H9 (cell line): ENCODE measurements around the gene AMTN. TPM values are rescaled to one million over a fixed set of nuclear protein-coding genes. Genes with fewer than 3 reads are reported as not detected.

ENCODE experiments used
- DNase-seq: peaks from one replicate; pipeline ENCODE4 v3.0.0-alpha.2; 2017
- H2AFZ ChIP-seq: one replicate; pipeline ENCODE4 v1.6.1; 2013; ENCODE audit warnings: mild to moderate bottlenecking, low read length, control low read depth, moderate library complexity
- H2AK5ac ChIP-seq: 2 replicates; pipeline ENCODE4 v1.6.1; 2013; ENCODE audit warnings: low read length, control low read depth, mixed read lengths; ENCODE audit not compliant: insufficient read length
- H2BK120ac ChIP-seq: one replicate; pipeline ENCODE4 v1.6.1; 2013; ENCODE audit warnings: low read depth, mild to moderate bottlenecking, low read length, control low read depth, inconsistent platforms; ENCODE audit not compliant: poor library complexity, severe bottlenecking
- H2BK12ac ChIP-seq: 2 replicates; pipeline ENCODE4 v1.6.1; 2013; ENCODE audit warnings: low read length, control low read depth, mixed read lengths, low read depth; ENCODE audit not compliant: insufficient read length
- H2BK15ac ChIP-seq: 2 replicates; pipeline ENCODE4 v1.6.1; 2013; ENCODE audit warnings: low read depth, low read length, control low read depth
- H2BK20ac ChIP-seq: one replicate; pipeline ENCODE4 v1.6.1; 2013; ENCODE audit warnings: low read depth, mild to moderate bottlenecking, low read length, control low read depth, inconsistent platforms; ENCODE audit not compliant: poor library complexity, severe bottlenecking
- H2BK5ac ChIP-seq: 2 replicates; pipeline ENCODE4 v1.6.1; 2013; ENCODE audit warnings: low read length, control low read depth, mixed read lengths; ENCODE audit not compliant: insufficient read length
- H3K14ac ChIP-seq: 2 replicates; pipeline ENCODE4 v1.6.1; 2013; ENCODE audit warnings: low read length, control low read depth; ENCODE audit not compliant: insufficient read depth
- H3K18ac ChIP-seq: 2 replicates; pipeline ENCODE4 v1.6.1; 2013; ENCODE audit warnings: low read depth, mild to moderate bottlenecking, mixed read lengths, low read length, control low read depth; ENCODE audit not compliant: insufficient read length
- H3K23ac ChIP-seq: 2 replicates; pipeline ENCODE4 v1.6.1; 2013; ENCODE audit warnings: low read length, control low read depth, mixed read lengths, low read depth; ENCODE audit not compliant: insufficient read length
- H3K23me2 ChIP-seq: 2 replicates; pipeline ENCODE4 v1.6.1; 2013; ENCODE audit warnings: low read depth, mild to moderate bottlenecking, mixed read lengths, low read length, control low read depth; ENCODE audit not compliant: insufficient read length, poor library complexity, severe bottlenecking
- H3K27ac ChIP-seq: 2 replicates; pipeline ENCODE4 v1.5.1; 2013; ENCODE audit warnings: low read length, control low read depth, mixed read lengths, low read depth; ENCODE audit not compliant: insufficient read length
- H3K27me3 ChIP-seq: 2 replicates; pipeline ENCODE4 v1.6.1; 2013; ENCODE audit warnings: low read length, control low read depth, inconsistent platforms; ENCODE audit not compliant: insufficient read depth
- H3K4ac ChIP-seq: 2 replicates; pipeline ENCODE4 v1.6.1; 2013; ENCODE audit warnings: low read depth, mild to moderate bottlenecking, control low read depth, inconsistent platforms, low read length, moderate library complexity
- H3K4me1 ChIP-seq: 2 replicates; pipeline ENCODE4 v1.6.1; 2013; ENCODE audit warnings: low read length, control low read depth, inconsistent platforms; ENCODE audit not compliant: insufficient read depth
- H3K4me2 ChIP-seq: 2 replicates; pipeline ENCODE4 v1.6.1; 2013; ENCODE audit warnings: low read length, control low read depth, mixed read lengths; ENCODE audit not compliant: insufficient read length, insufficient read depth
- H3K56ac ChIP-seq: 2 replicates; pipeline ENCODE4 v1.6.1; 2013; ENCODE audit warnings: low read depth, mild to moderate bottlenecking, mixed read lengths, low read length, control low read depth; ENCODE audit not compliant: insufficient read length
- H3K79me1 ChIP-seq: 2 replicates; pipeline ENCODE4 v1.6.1; 2013; ENCODE audit warnings: low read depth, mild to moderate bottlenecking, moderate library complexity, low read length, control low read depth, inconsistent platforms; ENCODE audit not compliant: insufficient read depth, poor library complexity, severe bottlenecking
- H3K79me2 ChIP-seq: 2 replicates; pipeline ENCODE4 v1.6.1; 2013; ENCODE audit warnings: low read length, control low read depth, inconsistent platforms; ENCODE audit not compliant: insufficient read depth
- H3K9ac ChIP-seq: 2 replicates; pipeline ENCODE4 v1.6.1; 2013; ENCODE audit warnings: low read length, control low read depth, mixed read lengths; ENCODE audit not compliant: insufficient read length; ENCODE audit errors: extremely low read depth
- H3K9me3 ChIP-seq: one replicate; pipeline ENCODE4 v1.6.1; 2013; ENCODE audit warnings: low read depth, low read length, inconsistent platforms; ENCODE audit not compliant: control insufficient read depth
- H3T11ph ChIP-seq: one replicate; pipeline ENCODE4 v1.6.1; 2013; ENCODE audit warnings: mild to moderate bottlenecking, low read length, control low read depth, inconsistent platforms
- H4K20me1 ChIP-seq: one replicate; pipeline ENCODE4 v1.6.1; 2013; ENCODE audit not compliant: control insufficient read depth, insufficient read length, insufficient read depth
- H4K5ac ChIP-seq: 2 replicates; pipeline ENCODE4 v1.6.1; 2013; ENCODE audit warnings: low read depth, mild to moderate bottlenecking, mixed read lengths, low read length, control low read depth; ENCODE audit not compliant: insufficient read length
- H4K8ac ChIP-seq: replicated peaks from 2 replicates; pipeline ENCODE4 v1.6.1; 2013; ENCODE audit warnings: low read length, control low read depth, mixed read lengths, low read depth; ENCODE audit not compliant: insufficient read length
- H4K91ac ChIP-seq: 2 replicates; pipeline ENCODE4 v1.6.1; 2013; ENCODE audit warnings: low read depth, mild to moderate bottlenecking, moderate library complexity, mixed read lengths, low read length, control low read depth; ENCODE audit not compliant: insufficient read length
- H3K27ac Mint-ChIP-seq, 3 experiments: 2 replicates in 2 of 3; 3 replicates in 1 of 3; pipeline ENCODE4 v1.8.0; 2020 to 2021; ENCODE audit warnings: mixed read lengths in 3 of 3, mild to moderate bottlenecking in 1 of 3, moderate library complexity in 1 of 3
- H3K27me3 Mint-ChIP-seq: 2 replicates; pipeline ENCODE4 v1.8.0; 2021; ENCODE audit warnings: low read depth, mild to moderate bottlenecking, moderate library complexity, mixed read lengths
- H3K36me3 Mint-ChIP-seq, 3 experiments: 2 replicates in 2 of 3; 3 replicates in 1 of 3; pipeline ENCODE4 v1.8.0; 2020 to 2021; ENCODE audit warnings: low read depth in 3 of 3, mixed read lengths in 3 of 3; ENCODE audit not compliant: insufficient read depth in 1 of 3
- H3K4me1 Mint-ChIP-seq, 2 experiments: 2 replicates each; pipeline ENCODE4 v1.8.0; 2020; ENCODE audit warnings: mixed read lengths in 2 of 2
- H3K4me3 Mint-ChIP-seq, 2 experiments: 2 replicates in 1 of 2; 3 replicates in 1 of 2; pipeline ENCODE4 v1.8.0; 2020 to 2021; ENCODE audit warnings: mild to moderate bottlenecking in 2 of 2, mixed read lengths in 2 of 2, moderate library complexity in 1 of 2
- H3K9me3 Mint-ChIP-seq, 2 experiments: 2 replicates in 1 of 2; 3 replicates in 1 of 2; pipeline ENCODE4 v1.8.0; 2020; ENCODE audit warnings: mild to moderate bottlenecking in 2 of 2, mixed read lengths in 2 of 2, moderate library complexity in 1 of 2
- WGBS: extraction: QIAGEN DNeasy Blood & Tissue Kit; methylation state at CpG from one replicate; pipeline ENCODE4 v1.1.7; 2013; ENCODE audit warnings: missing lambda C conversion rate, low lambda C conversion rate, mixed read lengths; ENCODE audit not compliant: insufficient read length; ENCODE audit errors: extremely low coverage; 5-methylcytosine and 5-hydroxymethylcytosine counted together
- total RNA-seq: library from RNA; stranded (reverse); gene quantifications from 2 replicates; pipeline ENCODE4 v1.2.1, GENCODE V29; 2021
- TF ChIP-seq, protein P1 (sequence below): fragments of 200-600 bp; sonication (generic); conservative IDR thresholded peaks from 3 replicates; pipeline ENCODE4 v1.8.0; 2021; ENCODE audit warnings: antibody characterized with exemption, mild to moderate bottlenecking

AMTN gene
- total RNA-seq, 1 experiment from 2014 or later = not detected

DNA sequence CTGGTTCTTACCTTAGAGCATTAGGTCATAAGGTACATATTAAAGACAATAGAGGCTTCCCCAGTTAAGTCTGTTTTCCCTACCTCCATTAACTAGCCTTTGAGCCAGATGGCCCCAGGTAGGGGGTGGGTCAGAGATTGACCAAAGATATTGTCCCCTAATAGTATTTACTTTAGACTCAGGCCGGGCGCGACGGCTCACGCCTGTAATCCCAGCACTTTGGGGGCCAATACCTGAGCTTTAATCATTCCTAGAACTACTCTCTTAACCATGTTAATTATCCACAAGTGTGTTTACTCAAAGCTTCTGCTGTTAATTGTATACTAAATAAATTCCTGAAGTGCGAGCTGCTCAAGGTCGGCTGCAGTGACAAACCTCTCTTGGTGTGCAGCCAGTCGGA, 45.7 kb downstream of the AMTN start:
- Histone ChIP-seq H2BK20ac (no peak overlapping the region), H3K79me1 (no peaks in the 10 kb centered on the region), H3K56ac (no peak overlapping the region), H3K27me3 (no peaks in the 10 kb centered on the region), H4K8ac (no peak overlapping the region), H2BK5ac (no peak overlapping the region), H2AK5ac (no peak overlapping the region), H3K79me2 (no peaks in the 10 kb centered on the region), H3K23ac (no peak overlapping the region), H3K14ac (no peak overlapping the region), H3K18ac (no peak overlapping the region), H2BK120ac (no peak overlapping the region), H3K27ac (no peak overlapping the region), H3K23me2 (no peaks in the 10 kb centered on the region), H2BK12ac (no peak overlapping the region), H3K9ac (no peak overlapping the region), H3K4ac (no peak overlapping the region), H4K5ac (no peak overlapping the region), H3T11ph (no peak overlapping the region), H3K4me2 (no peak overlapping the region), H2BK15ac (no peak overlapping the region), H2AFZ (no peak overlapping the region), H3K4me1 (no peaks in the 10 kb centered on the region), H4K20me1 (no peaks in the 10 kb centered on the region), H4K91ac (no peak overlapping the region), H3K9me3 (no peaks in the 10 kb centered on the region)
- H3K9me3 Mint-ChIP-seq = peaks cover 6 to 10% of the 10 kb centered on the region in 2 experiments
- H3K4me1 Mint-ChIP-seq = peaks cover 3 to 4% of the 10 kb centered on the region in 2 experiments
- H3K4me3 Mint-ChIP-seq = no peak overlapping the region
- H3K36me3 Mint-ChIP-seq = peaks cover 0 to 12% (median 0%) of the 10 kb centered on the region in 3 experiments; a peak in 2 of 7 replicates
- TF ChIP-seq, protein P1, sequence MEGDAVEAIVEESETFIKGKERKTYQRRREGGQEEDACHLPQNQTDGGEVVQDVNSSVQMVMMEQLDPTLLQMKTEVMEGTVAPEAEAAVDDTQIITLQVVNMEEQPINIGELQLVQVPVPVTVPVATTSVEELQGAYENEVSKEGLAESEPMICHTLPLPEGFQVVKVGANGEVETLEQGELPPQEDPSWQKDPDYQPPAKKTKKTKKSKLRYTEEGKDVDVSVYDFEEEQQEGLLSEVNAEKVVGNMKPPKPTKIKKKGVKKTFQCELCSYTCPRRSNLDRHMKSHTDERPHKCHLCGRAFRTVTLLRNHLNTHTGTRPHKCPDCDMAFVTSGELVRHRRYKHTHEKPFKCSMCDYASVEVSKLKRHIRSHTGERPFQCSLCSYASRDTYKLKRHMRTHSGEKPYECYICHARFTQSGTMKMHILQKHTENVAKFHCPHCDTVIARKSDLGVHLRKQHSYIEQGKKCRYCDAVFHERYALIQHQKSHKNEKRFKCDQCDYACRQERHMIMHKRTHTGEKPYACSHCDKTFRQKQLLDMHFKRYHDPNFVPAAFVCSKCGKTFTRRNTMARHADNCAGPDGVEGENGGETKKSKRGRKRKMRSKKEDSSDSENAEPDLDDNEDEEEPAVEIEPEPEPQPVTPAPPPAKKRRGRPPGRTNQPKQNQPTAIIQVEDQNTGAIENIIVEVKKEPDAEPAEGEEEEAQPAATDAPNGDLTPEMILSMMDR = no peak
- H3K27me3 Mint-ChIP-seq = no peaks in the 10 kb centered on the region; the same call in 1 of the 2 replicates
- WGBS = no CpG with 5 or more reads among the region's 8 CpGs
- no peak overlapping the region for H3K27ac Mint-ChIP-seq
- DNase-seq = no peak
